Sigmoid colon (tissue), 3 donors: ENCODE measurements around the gene ANKMY1.

Source experiments
- CTCF ChIP-seq, 4 experiments: fragments of 450-650 bp in 3 of 4; fragments of 200-600 bp in 1 of 4; IDR thresholded peaks; one replicate each; pipeline ENCODE4 v1.5.1; 2016 to 2019; ENCODE audit warnings: antibody characterized with exemption in 4 of 4, mild to moderate bottlenecking in 3 of 4, moderate library complexity in 2 of 4
- POLR2A ChIP-seq, 2 donors: fragments of 450-650 bp; IDR thresholded peaks; one replicate each; pipeline ENCODE4 v1.6.1; 2016; ENCODE audit warnings: antibody characterized with exemption in 2 of 2, mild to moderate bottlenecking in 2 of 2, moderate library complexity in 2 of 2

GRCh38 chr2:240560084-240560479, 2.3 kb upstream of the ANKMY1 start, which contains the start of gene DUSP28:
- TF ChIP-seq CTCF (IDR thresholded peaks at IDR 0.05) (no peak), POLR2A (IDR thresholded peaks at IDR 0.05) (peak in 1 of 2 donors; percentile 52)
